Hematopoietic multipotent progenitor cell treated with erythropoietin and hydrocortisone succinate and interleukin-3 and kit ligand, for 15 days (in vitro differentiated cells): ENCODE data around the gene CAMTA1.

Experiments
- DNase-seq: peaks from one replicate; pipeline ENCODE4 v3.0.0-alpha.2; 2015; ENCODE audit warnings: low spot score

CAMTA1 gene

GRCh38 chr1:7516929-7517328, 731.7 kb downstream of the CAMTA1 start:
- no peak for DNase-seq

GRCh38 chr1:7517611-7518330, 732.5 kb downstream of the CAMTA1 start:
- no peak for DNase-seq

DNA sequence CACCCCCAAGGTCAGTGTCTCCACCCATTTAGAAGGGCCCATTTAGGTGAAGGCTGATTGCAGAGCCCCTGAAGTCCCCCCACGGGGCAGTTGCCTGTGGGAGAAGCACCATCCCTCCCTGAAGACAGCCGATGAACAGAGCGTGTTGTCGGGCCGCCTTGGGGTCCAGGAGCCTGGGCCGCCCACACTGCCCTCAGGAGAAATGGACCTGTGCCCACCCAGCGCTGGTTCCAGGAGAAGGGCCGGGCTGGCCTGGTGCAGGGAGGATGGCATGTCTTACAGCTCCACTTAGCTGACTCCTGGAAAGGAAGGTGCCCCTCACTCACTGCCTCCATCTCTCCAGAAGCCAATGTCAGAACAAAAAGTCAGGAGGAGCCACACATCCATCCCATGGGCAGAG, 733.2 kb downstream of the CAMTA1 start:
- no peak for DNase-seq

DNA sequence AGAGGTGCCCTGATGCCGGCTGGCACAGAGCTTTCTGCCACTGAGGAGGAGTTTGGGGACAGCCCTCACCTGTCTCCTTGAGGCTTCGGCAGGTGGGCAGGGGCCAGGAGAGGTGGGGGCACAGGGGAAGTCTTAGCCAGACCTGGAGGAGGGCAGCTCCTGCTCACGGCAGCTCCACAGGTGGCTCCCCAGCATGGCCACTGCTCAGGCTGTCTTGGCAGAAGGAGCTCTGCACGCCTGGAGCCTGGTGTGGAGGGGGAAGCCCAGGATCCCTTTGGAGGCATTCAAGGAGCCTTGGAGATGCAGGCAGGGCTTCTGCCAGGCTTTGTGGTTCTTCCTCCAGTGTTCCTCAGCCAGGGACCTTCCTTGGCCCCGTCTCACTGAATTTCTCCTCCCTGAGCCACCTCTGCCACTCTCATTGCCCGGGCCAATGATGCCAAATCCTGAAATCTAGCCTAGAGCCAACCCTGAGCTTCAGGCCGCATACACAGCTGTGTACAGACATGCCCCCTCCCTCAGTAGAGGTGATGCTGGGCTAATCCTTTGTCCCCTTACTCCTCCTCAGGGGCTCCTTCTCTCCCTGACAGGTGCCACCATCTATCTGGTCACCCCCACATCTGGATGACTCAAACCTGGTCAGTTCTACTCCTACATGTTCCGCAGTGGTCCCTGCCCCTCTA, 734.1 kb downstream of the CAMTA1 start:
- no peak for DNase-seq

DNA sequence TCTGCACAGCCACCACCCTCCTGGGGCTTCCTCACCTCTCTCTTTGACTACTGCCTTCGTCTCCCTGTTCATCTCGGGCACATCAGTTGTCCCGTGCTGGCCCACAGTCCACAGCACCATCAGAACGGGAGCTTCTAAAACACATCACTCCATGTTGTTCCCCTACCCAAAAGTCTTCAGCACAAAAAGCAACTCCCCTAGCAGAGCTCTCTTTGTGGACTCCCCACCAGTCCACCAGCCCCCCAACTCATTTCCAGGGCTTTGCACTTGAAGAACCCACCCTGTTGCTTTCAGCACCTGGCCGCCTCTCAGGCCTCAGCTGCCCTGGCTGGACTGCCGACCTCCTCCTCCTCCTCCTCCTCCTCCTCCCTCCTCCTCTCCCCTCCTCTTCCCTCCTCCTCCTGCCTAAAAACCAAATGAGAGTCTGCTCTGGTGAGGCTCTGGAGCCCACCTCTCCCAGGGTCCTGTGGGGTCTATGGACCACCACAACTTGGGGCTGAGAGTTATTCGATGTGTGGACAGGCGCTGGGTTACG, 734.7 kb downstream of the CAMTA1 start:
- DNase-seq, result no peak

DNA sequence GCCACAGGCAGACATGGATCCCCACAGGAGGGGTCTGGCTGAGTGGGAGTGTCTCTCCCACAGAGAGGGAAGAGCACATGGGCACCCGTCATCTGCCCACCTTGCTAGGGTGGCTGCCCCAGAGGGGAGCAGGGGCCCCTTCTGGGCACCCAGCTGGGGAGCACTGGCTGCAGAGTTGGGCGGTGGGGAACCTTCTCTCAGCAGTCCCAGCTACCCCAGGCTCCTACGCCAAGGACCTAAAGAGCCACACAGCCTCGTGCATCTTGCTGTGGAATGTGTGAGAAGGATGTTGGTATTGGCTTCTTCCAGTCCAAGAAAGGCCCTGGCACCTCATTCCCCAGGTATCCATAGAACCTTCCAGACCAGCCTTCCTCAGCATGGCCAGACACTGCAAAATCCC, 735.2 kb downstream of the CAMTA1 start:
- no peak for DNase-seq

DNA sequence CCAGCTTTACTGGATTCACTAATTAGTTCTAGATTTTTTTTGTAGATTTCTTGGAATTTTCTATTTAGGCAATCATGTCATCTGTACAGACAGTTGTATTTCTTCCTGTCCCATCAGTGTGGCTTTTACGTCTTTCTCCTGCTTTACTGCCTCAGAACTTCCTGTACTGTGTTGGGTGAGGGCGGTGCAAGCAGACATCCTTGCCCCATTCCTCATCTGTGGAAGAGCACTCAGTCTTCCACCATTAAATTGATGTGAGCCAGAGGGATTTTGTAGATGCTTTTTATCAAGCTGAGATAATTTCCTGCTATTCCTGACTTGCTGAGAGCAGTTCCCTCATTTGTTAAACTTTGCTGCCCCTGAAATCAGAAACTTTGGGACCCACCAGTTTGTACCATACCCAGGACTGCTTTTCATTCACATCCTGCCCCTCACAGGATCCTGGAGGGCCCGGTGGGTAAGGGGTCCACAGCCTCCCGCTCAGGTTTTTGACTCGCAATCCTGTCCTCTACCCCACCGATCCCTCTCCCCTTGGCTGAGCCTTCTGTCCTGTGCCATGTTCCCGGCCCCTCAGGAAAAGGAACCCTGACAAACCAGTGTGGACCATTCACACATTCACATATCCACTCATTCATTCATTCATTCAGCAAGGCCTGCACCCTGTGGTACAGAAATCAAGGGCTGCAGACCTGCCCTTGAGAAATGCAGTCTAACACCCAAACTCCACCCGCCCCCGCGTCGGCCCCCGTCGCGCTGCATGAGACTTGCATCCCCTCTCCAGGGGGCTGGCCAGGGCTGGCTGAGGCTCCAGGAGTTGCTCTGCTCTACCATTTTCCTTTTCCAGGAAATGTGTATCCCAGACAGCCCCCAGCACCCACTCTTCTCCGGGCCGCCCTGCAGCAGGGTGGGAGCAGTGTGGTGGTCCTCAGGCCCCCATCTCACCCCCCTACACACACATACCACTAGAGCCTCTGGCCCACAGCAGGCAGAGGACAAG, 739.4 kb downstream of the CAMTA1 start:
- DNase-seq, result no peak

DNA sequence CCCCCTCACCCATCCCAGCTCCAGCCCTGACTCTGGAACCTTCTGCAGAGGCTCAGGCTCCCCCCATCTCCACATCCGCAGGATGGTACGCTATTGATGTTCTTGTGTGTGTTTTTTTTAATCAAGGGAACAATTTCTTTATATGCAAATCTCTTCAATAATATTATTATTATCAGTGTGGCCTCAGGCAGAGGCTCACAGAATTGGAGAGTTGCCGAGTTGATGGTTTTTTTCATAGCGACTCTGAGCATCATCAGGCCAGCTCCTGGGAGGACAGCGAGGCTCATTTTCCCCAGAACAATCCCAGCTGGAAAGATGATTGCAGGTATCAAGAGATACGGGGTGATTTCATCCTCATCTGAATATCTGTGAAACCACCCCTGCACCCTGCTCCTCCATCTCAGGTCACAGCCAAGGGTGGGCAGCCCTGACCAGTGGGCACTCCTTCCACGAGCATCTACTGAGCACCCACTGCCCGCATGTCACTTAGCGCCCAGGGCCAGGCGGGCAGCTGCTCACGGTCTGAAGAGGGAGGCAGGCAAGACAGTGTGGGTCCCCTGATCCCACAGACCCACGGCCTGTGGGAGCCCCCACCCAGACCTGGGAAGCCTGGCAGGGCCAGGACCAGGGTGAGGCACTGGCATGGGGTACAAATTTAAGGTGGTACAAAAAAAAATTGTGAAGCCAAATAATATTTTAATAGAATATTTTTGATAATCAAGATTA, 740.2 kb downstream of the CAMTA1 start:
- no peak for DNase-seq

GRCh38 chr1:7526196-7526866, 741.1 kb downstream of the CAMTA1 start:
- no peak for DNase-seq

GRCh38 chr1:7526867-7527732, 741.8 kb downstream of the CAMTA1 start:
- no peak for DNase-seq

- no peak for DNase-seq
Measured at GRCh38 chr1:7527733-7528045, 742.4 kb downstream of the CAMTA1 start.

DNA sequence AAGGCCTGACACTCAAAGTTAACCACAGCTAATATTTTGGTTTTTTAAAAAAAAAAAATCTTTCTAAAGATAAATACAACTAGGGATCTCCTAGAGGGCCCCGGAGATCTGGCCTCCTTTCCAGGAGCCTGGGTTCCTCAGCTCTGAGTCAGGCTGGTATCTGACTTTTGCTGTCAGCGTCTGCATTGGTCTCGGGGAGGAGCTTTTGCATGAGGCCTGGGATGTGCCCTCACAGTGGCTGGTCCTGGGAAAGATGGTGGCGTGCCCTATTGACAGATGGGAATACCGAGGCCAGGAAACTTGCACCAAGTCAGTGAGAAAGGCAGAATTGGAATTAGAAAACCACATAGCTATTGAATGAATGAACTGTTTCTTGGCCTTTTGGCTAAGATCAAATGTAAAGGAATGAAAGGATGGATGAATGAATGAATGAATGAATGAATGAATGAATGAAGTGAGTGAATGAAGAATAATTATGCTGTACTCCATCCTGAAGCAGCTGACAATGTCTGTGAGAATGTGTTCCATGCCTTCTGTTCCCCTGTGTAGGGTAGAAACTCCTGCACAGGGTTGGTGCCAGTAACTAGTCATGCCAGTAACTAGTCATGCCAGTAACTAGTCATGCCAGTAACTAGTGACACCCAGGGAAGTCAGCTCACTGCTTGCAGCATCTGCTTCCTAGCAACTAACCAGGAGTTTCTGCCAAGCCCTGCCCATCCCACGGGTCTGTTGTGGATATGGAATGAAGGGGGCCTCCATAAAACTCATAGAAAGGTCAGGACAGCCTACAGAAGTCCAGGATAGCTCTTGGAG, 743.3 kb downstream of the CAMTA1 start:
- DNase-seq, result no peak

GRCh38 chr1:7529917-7530316, 744.7 kb downstream of the CAMTA1 start:
- no peak for DNase-seq

DNA sequence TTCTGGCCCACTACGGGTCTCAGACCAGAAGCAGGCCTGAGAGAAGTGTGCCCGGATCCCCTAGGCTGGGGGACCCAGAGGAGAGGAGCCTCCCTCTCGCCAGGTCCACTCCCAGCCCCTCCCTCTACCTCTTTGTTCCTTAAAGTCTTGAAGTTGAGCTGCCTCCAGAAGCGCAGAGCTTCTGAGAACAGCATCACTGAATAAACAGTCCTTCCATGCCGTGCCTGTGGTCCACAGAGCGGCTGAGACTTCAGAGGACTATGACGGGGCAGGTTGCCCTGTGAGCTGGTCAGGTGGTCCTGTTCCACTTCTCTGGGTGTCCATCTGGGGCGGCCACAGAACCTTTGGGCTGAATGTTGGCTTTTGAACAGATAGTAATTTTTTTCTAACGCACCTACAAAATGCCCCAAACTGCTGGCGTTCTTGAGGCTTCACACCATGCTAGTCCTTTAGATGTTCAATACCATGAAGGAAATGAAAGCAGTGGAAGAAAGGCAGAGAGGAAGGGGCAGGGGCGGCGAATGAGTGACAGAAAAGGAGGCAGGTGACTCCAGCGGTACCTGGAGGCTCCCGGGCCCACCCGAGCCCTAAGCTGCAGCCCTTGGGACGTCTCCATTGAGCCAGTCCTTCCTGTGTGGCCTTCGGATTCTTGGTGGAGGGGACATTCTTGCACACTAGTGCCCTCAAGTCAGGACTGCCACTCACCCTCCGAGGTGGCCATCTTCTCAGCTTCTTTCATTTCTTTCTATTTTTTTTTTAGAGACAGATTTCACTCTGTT, 746.5 kb downstream of the CAMTA1 start:
- no peak for DNase-seq

DNA sequence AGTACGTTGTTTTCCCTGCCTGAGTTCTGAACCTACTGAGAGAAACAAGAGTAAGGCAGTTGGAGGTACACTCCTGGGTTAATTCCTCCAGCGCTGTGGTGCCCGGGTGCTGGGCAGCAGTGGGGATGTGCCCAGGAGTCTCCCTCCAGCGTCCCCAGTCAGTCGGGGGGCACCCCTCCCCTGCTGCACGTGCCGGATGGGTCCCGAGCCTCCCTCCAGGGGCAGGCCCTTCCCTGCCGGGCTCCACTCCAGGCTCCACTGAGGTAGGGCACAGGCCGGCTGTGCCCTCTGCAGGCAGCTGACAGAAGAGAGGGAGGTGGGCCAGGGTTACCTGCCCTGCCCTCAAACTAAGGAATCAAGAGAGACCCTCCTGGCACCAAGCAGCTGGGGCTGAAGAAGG, 747.8 kb downstream of the CAMTA1 start:
- DNase-seq, result no peak

GRCh38 chr1:7534061-7534825, 749.0 kb downstream of the CAMTA1 start:
- no peak for DNase-seq

- no peak for DNase-seq
Measured at GRCh38 chr1:7535016-7535415, 749.8 kb downstream of the CAMTA1 start.
